CD4-positive, alpha-beta memory T cell (primary cell): ENCODE measurements around the gene STXBP6. TPM values are rescaled to one million over a fixed set of nuclear protein-coding genes. Genes with fewer than 3 reads are reported as not detected.

ENCODE experiments used
- CTCF ChIA-PET: fragments of 350-600 bp; sonication (Branson Sonifier 250); formaldehyde crosslinking; loops from one replicate; lab custom pipeline; 2021; ENCODE audit warnings: inconsistent platforms; ENCODE audit not compliant: partially characterized antibody; lab: Charles Lee
- POLR2A ChIA-PET: fragments of 350-600 bp; sonication (Branson Sonifier 250); formaldehyde crosslinking; loops from one replicate; lab custom pipeline; 2021; ENCODE audit not compliant: partially characterized antibody; lab: Charles Lee
- DNase-seq, 5 donors: peaks; one replicate each; pipeline versions ENCODE4 v3.0.0 to v3.0.0-alpha.2; 2020 to 2022; ENCODE audit warnings: mixed read lengths in 1 of 5
- H3K27ac ChIP-seq: one replicate; pipeline ENCODE4 v1.7.0; 2013; ENCODE audit warnings: low read depth, low read length
- H3K27me3 ChIP-seq: 2 replicates; pipeline ENCODE4 v1.7.0; 2013; ENCODE audit warnings: mild to moderate bottlenecking, low read length, moderate library complexity; ENCODE audit not compliant: insufficient read depth
- H3K36me3 ChIP-seq: 2 replicates; pipeline ENCODE4 v1.7.0; 2013; ENCODE audit warnings: mild to moderate bottlenecking, low read length, moderate library complexity; ENCODE audit not compliant: insufficient read depth
- H3K4me1 ChIP-seq: 2 replicates; pipeline ENCODE4 v1.7.0; 2013; ENCODE audit warnings: mild to moderate bottlenecking, low read length, moderate library complexity; ENCODE audit not compliant: insufficient read depth
- H3K4me3 ChIP-seq, 2 donors: one replicate each; pipeline ENCODE4 v1.7.0; 2013; ENCODE audit warnings: low read length in 2 of 2, mild to moderate bottlenecking in 1 of 2
- H3K9me3 ChIP-seq, 2 donors: one replicate each; pipeline ENCODE4 v1.7.0; 2013; ENCODE audit warnings: low read length in 2 of 2, control low read depth in 1 of 2; ENCODE audit not compliant: control insufficient read depth in 1 of 2
- H3K27ac Mint-ChIP-seq, 7 donors: one replicate each; pipeline ENCODE4 v1.8.0; 2020 to 2021; ENCODE audit warnings: mixed read lengths in 7 of 7, mild to moderate bottlenecking in 6 of 7, inconsistent platforms in 3 of 7, moderate library complexity in 3 of 7
- H3K27me3 Mint-ChIP-seq, 2 donors: one replicate each; pipeline ENCODE4 v1.8.0; 2020 to 2021; ENCODE audit warnings: mixed read lengths in 2 of 2
- H3K36me3 Mint-ChIP-seq, 2 donors: one replicate each; pipeline ENCODE4 v1.8.0; 2020 to 2021; ENCODE audit warnings: mixed read lengths in 2 of 2, inconsistent platforms in 1 of 2, mild to moderate bottlenecking in 1 of 2
- H3K4me1 Mint-ChIP-seq, 4 donors: one replicate each; pipeline ENCODE4 v1.8.0; 2020 to 2021; ENCODE audit warnings: mixed read lengths in 4 of 4, mild to moderate bottlenecking in 1 of 4
- H3K4me3 Mint-ChIP-seq, 8 donors: one replicate each; pipeline ENCODE4 v1.8.0; 2020 to 2021; ENCODE audit warnings: mixed read lengths in 8 of 8, mild to moderate bottlenecking in 7 of 8, moderate library complexity in 6 of 8, inconsistent platforms in 3 of 8
- H3K9me3 Mint-ChIP-seq, 8 donors: one replicate each; pipeline ENCODE4 v1.8.0; 2020 to 2021; ENCODE audit warnings: mixed read lengths in 8 of 8, mild to moderate bottlenecking in 5 of 8, inconsistent platforms in 3 of 8, moderate library complexity in 1 of 8
- intact Hi-C: fragments of 100-400 bp; cut with micrococcal nuclease; formaldehyde crosslinking; loops from one replicate; pipeline ENCODE4 v1.15.1; 2023
- polyA plus RNA-seq, 2 donors: library from polyadenylated mRNA; unstranded; fragments of 300-500 nt; fragmentation: Illumina TruSeq; gene quantifications; one replicate each; pipeline ENCODE4 v1.2.3, GENCODE V29; 2021
- total RNA-seq, 2 experiments: library from RNA; stranded (reverse); gene quantifications; one replicate each; pipeline ENCODE4 v1.2.3, GENCODE V29; 2021

Gene STXBP6
- total and polyA plus RNA-seq, 4 experiments from 2014 or later, result not detected

DNA sequence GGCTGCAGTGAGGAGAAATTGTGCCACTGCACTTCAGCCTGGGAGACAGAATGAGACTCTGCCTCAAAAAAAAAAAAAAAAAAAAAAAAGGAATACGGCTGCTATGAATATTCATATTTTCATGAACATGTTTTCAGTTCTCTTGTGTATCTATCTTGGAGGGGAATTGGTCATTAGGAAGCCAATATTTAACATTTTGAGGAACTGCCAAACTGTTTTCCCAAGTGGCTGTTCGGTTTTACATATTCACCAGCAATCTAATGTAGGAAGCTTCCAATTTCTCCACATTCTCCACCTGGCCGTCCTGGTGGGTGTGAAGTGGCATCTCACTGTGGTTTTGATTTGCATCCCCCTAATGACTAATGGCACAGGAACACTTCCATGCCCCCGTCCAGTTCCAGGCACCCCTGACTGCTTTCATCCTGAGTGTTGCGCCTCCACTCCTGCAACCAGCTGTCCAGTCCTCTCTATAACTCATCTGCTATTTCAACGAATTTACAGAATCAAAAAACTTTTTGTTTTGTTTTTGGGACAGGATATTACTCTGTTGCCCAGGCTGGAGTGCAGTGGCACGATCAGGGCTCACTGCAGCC is 5.7 kb downstream of the STXBP6 start:
- H3K27ac ChIP-seq, result no peak overlapping the region
- H3K4me3 ChIP-seq, result no peak overlapping the region
- no peaks in the 10 kb centered on the region for H3K9me3 ChIP-seq
- no peak overlapping the region for H3K27ac Mint-ChIP-seq
- no peaks in the 10 kb centered on the region for H3K9me3 Mint-ChIP-seq
- no peaks in the 10 kb centered on the region for H3K36me3 ChIP-seq
- ChIA-PET POLR2A (no interaction called here), CTCF (no interaction called here)
- no peaks in the 10 kb centered on the region for H3K36me3 Mint-ChIP-seq
- DNase-seq, result no peak
- H3K4me1 Mint-ChIP-seq, result peaks cover 0 to 11% (median 6%) of the 10 kb centered on the region in 4 donors
- no peaks in the 10 kb centered on the region for H3K4me1 ChIP-seq
- H3K27me3 Mint-ChIP-seq, result peaks cover 20 to 26% of the 10 kb centered on the region in 2 donors
- intact Hi-C loops, result no loop called here
- H3K4me3 Mint-ChIP-seq, result no peak overlapping the region
- H3K27me3 ChIP-seq, result peaks cover 10% of the 10 kb centered on the region

DNA sequence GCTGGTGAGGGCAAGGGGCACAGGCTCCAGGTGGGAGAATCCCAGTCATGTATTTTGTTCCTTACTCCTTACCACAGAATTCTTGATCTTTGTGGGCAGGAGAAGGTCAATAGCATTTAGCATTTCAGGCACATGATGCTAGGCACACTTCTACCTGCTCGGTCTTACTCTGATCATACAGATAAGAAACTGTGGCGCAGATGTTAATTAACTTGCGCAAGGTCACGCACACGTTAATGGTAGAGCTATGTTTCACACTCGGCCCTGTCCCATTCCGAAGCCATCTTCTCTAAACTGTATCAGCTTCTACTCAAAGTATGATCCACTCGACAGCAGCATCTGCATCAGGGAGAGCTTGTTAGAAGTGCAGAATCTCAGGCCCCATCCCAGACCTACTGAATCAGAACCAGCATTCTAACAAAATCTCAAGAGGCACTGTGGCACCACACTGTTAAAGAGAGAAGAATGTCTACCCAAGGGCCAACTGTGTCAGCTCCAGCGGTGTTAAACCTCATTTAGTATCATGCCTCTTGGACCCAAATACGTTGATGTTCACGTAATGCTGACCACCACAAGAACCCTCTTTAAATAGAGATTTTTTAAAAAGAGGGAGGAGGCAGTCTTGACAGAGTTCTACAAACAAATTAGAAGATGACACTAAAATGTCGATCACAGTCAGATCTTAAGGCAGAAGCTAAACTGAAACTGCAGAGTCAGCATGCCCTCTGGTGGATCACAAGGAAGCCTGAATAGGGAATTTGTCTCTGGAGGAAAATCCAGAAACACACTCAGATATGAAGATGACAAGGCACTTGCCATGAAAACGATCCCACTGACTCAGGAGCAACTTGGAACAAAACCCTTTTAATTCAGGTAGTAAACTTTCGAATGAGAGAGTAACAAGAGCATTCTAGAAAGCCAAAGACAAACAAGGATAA is 7.3 kb downstream of the STXBP6 start:
- Mint-ChIP-seq H3K9me3 (peaks cover 0 to 1% (median 0%) of the 10 kb centered on the region in 8 donors), H3K27me3 (peaks cover 9 to 14% of the 10 kb centered on the region in 2 donors), H3K4me1 (no peaks in the 10 kb centered on the region), H3K27ac (no peak overlapping the region), H3K36me3 (no peaks in the 10 kb centered on the region), H3K4me3 (no peak overlapping the region)
- ChIA-PET CTCF (no interaction called here), POLR2A (no interaction called here)
- H3K27me3 ChIP-seq, result peaks cover 3% of the 10 kb centered on the region
- no peak for DNase-seq
- H3K27ac ChIP-seq, result no peak overlapping the region
- no peaks in the 10 kb centered on the region for H3K4me1 ChIP-seq
- H3K36me3 ChIP-seq, result no peaks in the 10 kb centered on the region
- H3K4me3 ChIP-seq, result no peak overlapping the region
- intact Hi-C loops, result no loop called here
- no peaks in the 10 kb centered on the region for H3K9me3 ChIP-seq

DNA sequence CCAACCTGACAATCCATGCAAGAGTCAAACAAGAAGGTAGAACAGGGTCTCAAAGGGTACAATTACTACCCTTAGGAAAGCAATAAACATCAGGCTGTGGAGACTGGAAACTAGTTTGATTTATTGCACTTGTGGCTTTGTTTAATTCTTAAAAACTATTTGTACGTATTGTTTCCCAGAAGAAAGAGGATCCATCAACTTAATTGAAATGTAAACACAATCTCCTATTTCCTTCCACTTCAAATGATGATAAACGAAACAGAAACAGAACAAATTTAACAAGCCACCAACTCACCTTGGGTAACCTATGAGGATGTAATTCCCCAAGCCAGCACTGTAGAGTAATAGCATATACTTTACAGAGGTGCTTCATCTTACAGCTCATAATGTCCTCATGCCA is 8.0 kb downstream of the STXBP6 start:
- POLR2A ChIA-PET, result no interaction called here
- H3K27ac Mint-ChIP-seq, result no peak overlapping the region
- no peaks in the 10 kb centered on the region for H3K9me3 ChIP-seq

DNA sequence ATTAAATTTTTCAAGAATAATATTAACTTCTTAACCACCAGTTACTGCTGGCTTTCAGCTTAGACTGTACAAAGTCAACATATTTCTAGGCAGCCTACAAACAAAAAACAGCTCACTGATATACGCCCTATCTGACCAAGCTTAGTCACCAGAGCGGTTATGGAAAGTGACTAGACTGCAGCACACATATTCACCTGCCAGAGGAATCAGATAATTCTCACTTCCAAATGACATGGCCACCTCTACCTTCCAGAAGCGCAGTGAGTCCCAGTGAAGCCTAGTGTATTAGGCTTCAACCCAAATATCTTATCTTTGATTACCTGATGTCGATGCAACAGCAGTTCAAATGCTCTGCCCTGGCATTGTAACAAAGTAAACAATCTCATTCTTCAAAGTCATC is 8.5 kb downstream of the STXBP6 start:
- Histone ChIP-seq H3K9me3 (no peaks in the 10 kb centered on the region), H3K27ac (no peak overlapping the region), H3K36me3 (no peaks in the 10 kb centered on the region), H3K4me1 (no peaks in the 10 kb centered on the region), H3K4me3 (no peak overlapping the region), H3K27me3 (no peaks in the 10 kb centered on the region)
- intact Hi-C loops, result no loop called here
- POLR2A ChIA-PET, result no interaction called here
- no peaks in the 10 kb centered on the region for H3K4me1 Mint-ChIP-seq
- no peak overlapping the region for H3K27ac Mint-ChIP-seq
- CTCF ChIA-PET, result no interaction called here
- no peak for DNase-seq
- no peaks in the 10 kb centered on the region for H3K36me3 Mint-ChIP-seq
- H3K9me3 Mint-ChIP-seq, result peaks cover 0 to 1% (median 0%) of the 10 kb centered on the region in 8 donors
- H3K4me3 Mint-ChIP-seq, result no peak overlapping the region
- peaks cover 7 to 12% of the 10 kb centered on the region in 2 donors for H3K27me3 Mint-ChIP-seq

More for the DNA sequence above, 8.0 kb downstream of the STXBP6 start:
- Histone ChIP-seq H3K4me3 (no peak overlapping the region), H3K27ac (no peak overlapping the region), H3K36me3 (no peaks in the 10 kb centered on the region), H3K27me3 (no peaks in the 10 kb centered on the region), H3K4me1 (no peaks in the 10 kb centered on the region)
- Mint-ChIP-seq H3K4me3 (no peak overlapping the region), H3K9me3 (peaks cover 0 to 1% (median 0%) of the 10 kb centered on the region in 8 donors), H3K27me3 (peaks cover 9 to 13% of the 10 kb centered on the region in 2 donors), H3K36me3 (no peaks in the 10 kb centered on the region), H3K4me1 (no peaks in the 10 kb centered on the region)
- DNase-seq, result no peak
- intact Hi-C loops, result no loop called here
- CTCF ChIA-PET, result no interaction called here

DNA sequence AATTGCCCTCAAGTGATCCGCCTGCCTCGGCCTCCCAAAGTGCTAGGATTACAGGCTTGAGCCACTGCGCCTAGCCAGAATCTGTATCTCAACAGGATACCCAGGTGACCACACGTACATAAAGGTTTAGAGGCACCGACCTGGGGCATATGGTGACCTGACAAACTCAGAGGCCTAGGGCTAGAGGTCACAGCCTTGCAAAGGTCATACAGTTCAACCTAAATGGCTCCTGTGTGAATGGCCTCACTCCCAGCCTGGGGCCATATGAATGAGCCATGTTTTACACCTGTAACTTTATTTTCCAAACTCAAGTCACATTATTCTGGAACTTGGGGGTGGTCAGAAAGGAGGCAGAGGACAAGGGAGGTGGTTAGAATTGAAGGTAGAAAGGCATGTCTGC is 10.0 kb downstream of the STXBP6 start:
- H3K4me3 Mint-ChIP-seq, result no peak overlapping the region
- no peak overlapping the region for H3K27ac ChIP-seq
- H3K27ac Mint-ChIP-seq, result no peak overlapping the region
- intact Hi-C loops, result no loop called here
- POLR2A ChIA-PET, result no interaction called here
- H3K27me3 Mint-ChIP-seq, result peaks cover 5 to 6% of the 10 kb centered on the region in 2 donors
- no peaks in the 10 kb centered on the region for H3K4me1 Mint-ChIP-seq
- no peaks in the 10 kb centered on the region for H3K4me1 ChIP-seq
- CTCF ChIA-PET, result no interaction called here
- no peaks in the 10 kb centered on the region for H3K36me3 ChIP-seq
- no peak overlapping the region for H3K4me3 ChIP-seq
- peaks cover 0 to 1% (median 0%) of the 10 kb centered on the region in 8 donors for H3K9me3 Mint-ChIP-seq
- H3K36me3 Mint-ChIP-seq, result no peaks in the 10 kb centered on the region
- H3K9me3 ChIP-seq, result no peaks in the 10 kb centered on the region
- DNase-seq, result no peak
- H3K27me3 ChIP-seq, result no peaks in the 10 kb centered on the region

DNA sequence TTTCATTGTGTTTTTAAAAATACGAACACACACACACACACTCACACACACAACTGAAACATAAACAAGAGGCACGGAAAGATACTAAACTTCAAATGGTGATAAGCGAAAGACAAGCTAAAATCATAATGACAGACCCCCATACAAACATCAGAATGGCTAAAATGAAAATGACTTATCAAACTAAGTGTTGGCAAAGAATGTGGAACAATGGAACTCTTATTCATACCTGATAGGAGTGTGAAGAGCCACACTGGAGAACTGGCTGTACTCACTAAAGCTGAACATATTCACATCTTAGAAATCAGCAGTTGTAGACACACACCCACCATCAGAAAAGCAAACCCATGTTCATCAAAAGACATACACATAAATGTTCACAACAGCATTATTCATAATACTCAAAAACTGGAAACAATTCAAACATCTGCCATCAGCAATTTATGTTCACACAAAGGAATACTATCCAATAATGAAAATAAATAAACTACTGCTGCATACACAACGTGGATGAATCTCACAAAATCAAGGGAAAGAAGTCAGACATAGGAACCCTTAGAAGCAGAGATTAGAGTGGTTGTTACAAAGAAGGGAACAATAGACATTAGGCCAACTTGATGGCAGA is 11.8 kb downstream of the STXBP6 start:
- Histone ChIP-seq H3K4me3 (no peak overlapping the region), H3K9me3 (no peaks in the 10 kb centered on the region), H3K27me3 (no peaks in the 10 kb centered on the region), H3K36me3 (no peaks in the 10 kb centered on the region), H3K4me1 (no peaks in the 10 kb centered on the region), H3K27ac (no peak overlapping the region)
- Mint-ChIP-seq H3K4me3 (no peak overlapping the region), H3K36me3 (no peaks in the 10 kb centered on the region), H3K9me3 (peaks cover 0 to 1% (median 0%) of the 10 kb centered on the region in 8 donors), H3K27me3 (peaks cover 1 to 2% of the 10 kb centered on the region in 2 donors), H3K27ac (no peak overlapping the region), H3K4me1 (no peaks in the 10 kb centered on the region)
- intact Hi-C loops, result no loop called here
- no peak for DNase-seq
- ChIA-PET POLR2A (no interaction called here), CTCF (no interaction called here)

DNA sequence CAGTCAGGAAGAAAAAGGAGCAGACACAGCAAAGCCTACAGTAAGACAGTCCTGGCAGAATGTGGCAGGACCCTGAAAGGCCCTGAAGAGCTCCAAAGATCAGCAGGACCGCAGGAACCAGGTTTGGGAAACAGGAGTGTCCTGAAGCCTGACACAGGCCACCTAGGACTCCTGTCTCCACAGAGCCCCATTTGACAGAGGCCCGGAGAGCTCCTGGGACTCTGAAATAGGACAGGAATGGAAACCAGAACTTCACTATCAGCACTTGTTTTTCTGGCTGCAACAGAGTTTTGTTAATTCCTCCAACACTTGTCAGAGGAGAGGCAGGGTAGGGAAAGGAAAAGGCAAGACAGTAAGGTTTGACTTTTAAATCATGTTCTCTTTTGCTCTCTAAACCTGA is 12.9 kb downstream of the STXBP6 start:
- peaks cover 0 to 2% of the 10 kb centered on the region in 2 donors for H3K27me3 Mint-ChIP-seq
- peaks cover 0 to 1% (median 0%) of the 10 kb centered on the region in 8 donors for H3K9me3 Mint-ChIP-seq
- CTCF ChIA-PET, result no interaction called here
- H3K9me3 ChIP-seq, result no peaks in the 10 kb centered on the region
- H3K4me3 ChIP-seq, result no peak overlapping the region
- no peaks in the 10 kb centered on the region for H3K36me3 ChIP-seq
- no peaks in the 10 kb centered on the region for H3K4me1 Mint-ChIP-seq
- H3K4me1 ChIP-seq, result no peaks in the 10 kb centered on the region
- no peak overlapping the region for H3K4me3 Mint-ChIP-seq
- POLR2A ChIA-PET, result no interaction called here
- no peak overlapping the region for H3K27ac ChIP-seq
- no peak overlapping the region for H3K27ac Mint-ChIP-seq
- H3K36me3 Mint-ChIP-seq, result no peaks in the 10 kb centered on the region
- intact Hi-C loops, result no loop called here
- H3K27me3 ChIP-seq, result no peaks in the 10 kb centered on the region
- no peak for DNase-seq
